IMR-90 (cell line): ENCODE measurements around the gene DISC1. TPM values are rescaled to one million over a fixed set of nuclear protein-coding genes. Genes with fewer than 3 reads are reported as not detected.

Experiments
- ATAC-seq: fragments of 200-7000 bp; cut with Tn5 transposase; 2 replicates; pipeline ENCODE4 v1.9.1; 2020; ENCODE audit warnings: low read depth, mild to moderate bottlenecking, moderate library complexity
- BruUV-seq: library from RNA; stranded (reverse); fragments of 400-500 nt; replicated peaks from 2 replicates; lab custom pipeline; 2021; lab: Mats Ljungman, UMichigan
- CTCF ChIA-PET: fragments of 300-600 bp; formaldehyde crosslinking; extraction: SDS; loops from one replicate; lab custom pipeline; 2021; ENCODE audit warnings: antibody characterized with exemption; lab: Yijun Ruan, JAX
- POLR2A ChIA-PET: fragments of 300-600 bp; sonication (Branson Sonifier 250); formaldehyde crosslinking; loops from one replicate; lab custom pipeline; 2022; ENCODE audit warnings: antibody characterized with exemption; ENCODE audit not compliant: unreplicated experiment; lab: Charles Lee
- DNase-seq: peaks from one replicate; pipeline ENCODE4 v3.0.0; 2013
- H2AFZ ChIP-seq: replicated peaks from 2 replicates; pipeline ENCODE3; 2013; ENCODE audit warnings: low read length, mild to moderate bottlenecking; ENCODE audit not compliant: poor library complexity
- H2AK5ac ChIP-seq: 2 replicates; pipeline ENCODE4 v1.6.1; 2013; ENCODE audit warnings: low read depth, low read length, inconsistent platforms
- H2AK9ac ChIP-seq: replicated peaks from 2 replicates; pipeline ENCODE3; 2013; ENCODE audit warnings: mild to moderate bottlenecking, low read depth, low read length, moderate library complexity; ENCODE audit not compliant: poor library complexity
- H2BK120ac ChIP-seq: 2 replicates; pipeline ENCODE4 v1.6.1; 2013; ENCODE audit warnings: low read depth, low read length, inconsistent platforms
- H2BK15ac ChIP-seq: 3 replicates; pipeline ENCODE4 v1.6.1; 2013; ENCODE audit warnings: low read depth, low read length, inconsistent platforms
- H2BK20ac ChIP-seq: 2 replicates; pipeline ENCODE4 v1.6.1; 2013; ENCODE audit warnings: low read depth, mild to moderate bottlenecking, inconsistent platforms, low read length, moderate library complexity
- H2BK5ac ChIP-seq: 2 replicates; pipeline ENCODE4 v1.6.1; 2013; ENCODE audit warnings: mild to moderate bottlenecking, low read depth, low read length, inconsistent platforms; ENCODE audit not compliant: poor library complexity, severe bottlenecking
- H3K14ac ChIP-seq: replicated peaks from 2 replicates; pipeline ENCODE4 v1.6.1; 2013; ENCODE audit warnings: low read depth, low read length, inconsistent platforms
- H3K18ac ChIP-seq: 2 replicates; pipeline ENCODE4 v1.6.1; 2013; ENCODE audit warnings: low read depth, low read length, control low read depth
- H3K23ac ChIP-seq: 2 replicates; pipeline ENCODE4 v1.6.1; 2013; ENCODE audit warnings: low read depth, low read length, inconsistent platforms
- H3K27ac ChIP-seq: 2 replicates; pipeline ENCODE4 v1.5.1; 2013; ENCODE audit warnings: mild to moderate bottlenecking, control low read depth, low read length; ENCODE audit not compliant: insufficient read depth
- H3K27me3 ChIP-seq: 2 replicates; pipeline ENCODE4 v1.6.1; 2013; ENCODE audit warnings: low read length; ENCODE audit not compliant: control insufficient read depth, insufficient read depth
- H3K36me3 ChIP-seq: 2 replicates; pipeline ENCODE4 v1.6.1; 2013; ENCODE audit warnings: low read length, mixed read lengths; ENCODE audit not compliant: control insufficient read depth, insufficient read depth
- H3K4ac ChIP-seq: 2 replicates; pipeline ENCODE4 v1.6.1; 2013; ENCODE audit warnings: low read depth, low read length, inconsistent platforms
- H3K4me1 ChIP-seq: 2 replicates; pipeline ENCODE4 v1.6.1; 2013; ENCODE audit warnings: low read length, mixed read lengths; ENCODE audit not compliant: control insufficient read depth, insufficient read depth
- H3K4me2 ChIP-seq: 2 replicates; pipeline ENCODE4 v1.6.1; 2013; ENCODE audit warnings: low read depth, mild to moderate bottlenecking, control low read depth, low read length, moderate library complexity
- H3K4me3 ChIP-seq: 2 replicates; pipeline ENCODE4 v1.5.1; 2013; ENCODE audit warnings: low read depth, mild to moderate bottlenecking, control low read depth, low read length, moderate library complexity; ENCODE audit not compliant: insufficient read depth
- H3K56ac ChIP-seq: 2 replicates; pipeline ENCODE4 v1.6.1; 2013; ENCODE audit warnings: low read length, inconsistent platforms; ENCODE audit not compliant: insufficient read depth; ENCODE audit errors: extremely low read depth
- H3K79me1 ChIP-seq, 2 experiments: 2 replicates each; pipeline ENCODE4 v1.6.1; 2013; ENCODE audit warnings: low read length in 2 of 2, inconsistent platforms in 1 of 2, low read depth in 1 of 2
- H3K9ac ChIP-seq: 2 replicates; pipeline ENCODE4 v1.6.1; 2013; ENCODE audit warnings: low read depth, low read length, control low read depth
- H3K9me1 ChIP-seq: 2 replicates; pipeline ENCODE4 v1.6.1; 2013; ENCODE audit warnings: low read length, inconsistent platforms; ENCODE audit not compliant: insufficient read depth
- H3K9me3 ChIP-seq: 2 replicates; pipeline ENCODE4 v1.6.1; 2013; ENCODE audit warnings: low read length; ENCODE audit not compliant: control insufficient read depth, insufficient read depth
- H4K20me1 ChIP-seq: 2 replicates; pipeline ENCODE4 v1.6.1; 2013; ENCODE audit warnings: low read length, inconsistent platforms; ENCODE audit not compliant: insufficient read depth
- H4K5ac ChIP-seq: 2 replicates; pipeline ENCODE4 v1.6.1; 2013; ENCODE audit warnings: mild to moderate bottlenecking, low read depth, low read length, control low read depth
- H4K8ac ChIP-seq, 2 experiments: 2 replicates each; pipeline ENCODE4 v1.6.1; 2013; ENCODE audit warnings: low read depth in 2 of 2, low read length in 2 of 2, control low read depth in 1 of 2, inconsistent platforms in 1 of 2
- H4K91ac ChIP-seq: 2 replicates; pipeline ENCODE4 v1.6.1; 2013; ENCODE audit warnings: low read depth, low read length, inconsistent platforms; ENCODE audit not compliant: insufficient read depth
- BHLHE40 ChIP-seq: fragments of 150-350 bp; IDR thresholded peaks from 2 replicates; pipeline ENCODE4 v1.6.1; 2016; ENCODE audit warnings: mild to moderate bottlenecking, low read depth, low read length
- CEBPB ChIP-seq: IDR thresholded peaks from 2 replicates; pipeline ENCODE4 v1.6.1; 2012; ENCODE audit warnings: low read depth, low read length, improper control_type of control experiment
- CHD1 ChIP-seq: IDR thresholded peaks from 2 replicates; pipeline ENCODE4 v1.6.1; 2012; ENCODE audit warnings: low read depth, low read length, improper control_type of control experiment
- FOS ChIP-seq: fragments of 150-350 bp; IDR thresholded peaks from 2 replicates; pipeline ENCODE4 v1.6.1; 2016; ENCODE audit warnings: low read depth, low read length
- MAFK ChIP-seq: IDR thresholded peaks from 2 replicates; pipeline ENCODE4 v1.6.1; 2012; ENCODE audit warnings: low read depth, low read length, improper control_type of control experiment
- MAZ ChIP-seq: IDR thresholded peaks from 2 replicates; pipeline ENCODE4 v1.6.1; 2012; ENCODE audit warnings: low read depth, mild to moderate bottlenecking, low read length, improper control_type of control experiment, moderate library complexity, borderline replicate concordance
- MXI1 ChIP-seq: IDR thresholded peaks from 2 replicates; pipeline ENCODE4 v1.6.1; 2012; ENCODE audit warnings: low read depth, mild to moderate bottlenecking, low read length, moderate library complexity, borderline replicate concordance
- NFE2L2 ChIP-seq: fragments of 150-350 bp; IDR thresholded peaks from 2 replicates; pipeline ENCODE4 v1.6.1; 2016; ENCODE audit warnings: low read depth, mild to moderate bottlenecking, low read length
- POLR2A ChIP-seq: IDR thresholded peaks from 2 replicates; pipeline ENCODE4 v1.6.1; 2012; ENCODE audit warnings: mild to moderate bottlenecking, low read depth, low read length
- RAD21 ChIP-seq: IDR thresholded peaks from 2 replicates; pipeline ENCODE4 v1.6.1; 2012; ENCODE audit warnings: low read length, improper control_type of control experiment
- RCOR1 ChIP-seq: IDR thresholded peaks from 2 replicates; pipeline ENCODE4 v1.6.1; 2012; ENCODE audit warnings: mild to moderate bottlenecking, low read length, improper control_type of control experiment; ENCODE audit not compliant: insufficient replicate concordance
- SMC3 ChIP-seq: fragments of 150-350 bp; IDR thresholded peaks from 2 replicates; pipeline ENCODE4 v1.6.1; 2016; ENCODE audit warnings: low read depth, mild to moderate bottlenecking, antibody characterized with exemption, low read length, moderate library complexity
- WGBS, 2 experiments: methylation state at CpG; one replicate each; pipeline versions ENCODE4 v1.1.5 to v1.1.7; 2013; ENCODE audit warnings: missing lambda C conversion rate in 2 of 2; ENCODE audit not compliant: insufficient read length in 1 of 2; ENCODE audit errors: extremely low coverage in 2 of 2; 5-methylcytosine and 5-hydroxymethylcytosine counted together
- dilution Hi-C: fragments of 300-500 bp; cut with HindIII; formaldehyde crosslinking; loops from one replicate; pipeline ENCODE4 v1.14.3; 2018; ENCODE audit warnings: low sequenced_read_pairs; ENCODE audit not compliant: unreplicated experiment
- in situ Hi-C: fragments of 300-500 bp; cut with MboI; formaldehyde crosslinking; loops from 3 replicates; pipeline ENCODE4 v1.14.3; 2019; ENCODE audit warnings: low sequenced_read_pairs, inconsistent platforms, mixed read lengths
- intact Hi-C: fragments of 100-400 bp; cut with micrococcal nuclease; formaldehyde crosslinking; loops from 2 replicates; pipeline ENCODE4 v1.10.0; 2022
- polyA plus RNA-seq, 3 experiments: library from polyadenylated mRNA; depleted of rRNA; stranded (reverse); fragments of >200 nt; gene quantifications; 2 replicates each; pipeline ENCODE4 v1.2.3, GENCODE V29; 2012; ENCODE audit warnings: low replicate concordance in 1 of 3
- total RNA-seq: library from RNA; depleted of rRNA; stranded (reverse); fragments of >200 nt; gene quantifications from 2 replicates; pipeline ENCODE4 v1.2.3, GENCODE V29; 2012
- TF ChIP-seq, protein P1 (sequence below): conservative IDR thresholded peaks from 2 replicates; pipeline ENCODE4 v1.5.1; 2012; ENCODE audit warnings: mild to moderate bottlenecking, low read depth, low read length, improper control_type of control experiment
- TF ChIP-seq, protein P2 (sequence below): fragments of 150-350 bp; IDR thresholded peaks from 2 replicates; pipeline ENCODE4 v1.6.1; 2017; ENCODE audit warnings: mild to moderate bottlenecking, antibody characterized with exemption, low read length, low read depth
- TF ChIP-seq, protein P3 (sequence below): fragments of 150-350 bp; IDR thresholded peaks from 2 replicates; pipeline ENCODE4 v1.6.1; 2016; ENCODE audit warnings: low read depth, mild to moderate bottlenecking, low read length, moderate library complexity, borderline replicate concordance

DISC1 gene
- total and polyA plus RNA-seq, 2 of the 4 experiments (the other 2 are of a cell fraction): 2.2 to 7.0 TPM

DNA sequence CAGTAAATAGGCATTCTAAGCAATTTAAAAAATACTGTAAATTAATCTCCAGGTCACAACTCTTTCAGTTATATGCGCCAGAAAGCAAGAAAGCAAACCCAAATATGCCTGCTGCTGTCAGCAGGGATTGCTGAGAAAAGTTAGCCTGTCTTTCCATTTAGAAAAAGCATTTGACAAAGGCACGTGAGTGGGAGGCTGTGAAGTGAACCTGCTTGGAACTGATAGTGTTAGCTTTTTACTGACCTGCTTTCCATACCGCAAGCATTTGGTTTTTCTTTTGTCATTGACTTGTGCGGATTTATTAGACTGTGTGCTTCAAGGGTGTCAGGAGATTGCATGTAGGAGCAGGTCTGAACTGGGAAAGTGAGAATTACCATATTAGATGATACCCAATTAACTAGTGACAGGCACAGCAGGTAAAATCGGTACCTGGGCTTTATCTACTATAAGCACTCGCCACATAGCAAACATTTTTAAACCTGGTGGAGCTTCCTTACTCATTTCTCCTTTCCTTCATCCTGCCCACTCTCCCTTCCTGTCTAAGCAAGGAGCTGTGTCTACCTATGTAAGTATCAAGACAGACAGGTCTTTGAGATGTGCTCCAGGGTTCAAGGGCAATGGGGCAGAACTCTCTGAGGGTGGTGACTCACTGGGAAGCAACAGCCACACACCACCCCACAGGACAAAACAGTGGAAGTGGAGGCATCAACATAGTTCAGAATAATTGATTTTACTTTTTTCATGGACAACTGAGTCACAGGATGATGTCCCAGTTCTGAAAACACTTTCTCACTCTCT lies 323.9 kb downstream of the DISC1 start:
- Histone ChIP-seq H2BK5ac (no peak overlapping the region), H3K4me2 (no peak overlapping the region), H2AFZ (no peak overlapping the region), H3K9me3 (no peaks in the 10 kb centered on the region), H3K9ac (no peak overlapping the region), H3K23ac (no peak overlapping the region), H3K79me1 (no peaks in the 10 kb centered on the region), H4K20me1 (no peaks in the 10 kb centered on the region), H4K91ac (no peak overlapping the region), H3K9me1 (no peaks in the 10 kb centered on the region), H3K36me3 (no peaks in the 10 kb centered on the region), H2BK120ac (no peak overlapping the region), H2AK9ac (no peak overlapping the region), H3K27me3 (no peaks in the 10 kb centered on the region), H2AK5ac (no peak overlapping the region), H3K14ac (no peak overlapping the region), H4K5ac (no peak overlapping the region), H3K18ac (no peak overlapping the region), H3K4me3 (no peak overlapping the region), H4K8ac (no peak overlapping the region), H3K4me1 (peaks cover 3% of the 10 kb centered on the region; the same call in 1 of the 2 replicates), H2BK20ac (no peak overlapping the region), H2BK15ac (no peak overlapping the region), H3K56ac (no peak overlapping the region), H3K27ac (no peak overlapping the region), H3K4ac (no peak overlapping the region)
- intact Hi-C loops: no loop called here
- BruUV-seq: no TSS peak
- CTCF ChIA-PET: no interaction called here
- ATAC-seq (no peak), DNase-seq (no peak)
- no CpG with 5 or more reads among the region's 6 CpGs for WGBS, 2 experiments
- TF ChIP-seq, protein P1, sequence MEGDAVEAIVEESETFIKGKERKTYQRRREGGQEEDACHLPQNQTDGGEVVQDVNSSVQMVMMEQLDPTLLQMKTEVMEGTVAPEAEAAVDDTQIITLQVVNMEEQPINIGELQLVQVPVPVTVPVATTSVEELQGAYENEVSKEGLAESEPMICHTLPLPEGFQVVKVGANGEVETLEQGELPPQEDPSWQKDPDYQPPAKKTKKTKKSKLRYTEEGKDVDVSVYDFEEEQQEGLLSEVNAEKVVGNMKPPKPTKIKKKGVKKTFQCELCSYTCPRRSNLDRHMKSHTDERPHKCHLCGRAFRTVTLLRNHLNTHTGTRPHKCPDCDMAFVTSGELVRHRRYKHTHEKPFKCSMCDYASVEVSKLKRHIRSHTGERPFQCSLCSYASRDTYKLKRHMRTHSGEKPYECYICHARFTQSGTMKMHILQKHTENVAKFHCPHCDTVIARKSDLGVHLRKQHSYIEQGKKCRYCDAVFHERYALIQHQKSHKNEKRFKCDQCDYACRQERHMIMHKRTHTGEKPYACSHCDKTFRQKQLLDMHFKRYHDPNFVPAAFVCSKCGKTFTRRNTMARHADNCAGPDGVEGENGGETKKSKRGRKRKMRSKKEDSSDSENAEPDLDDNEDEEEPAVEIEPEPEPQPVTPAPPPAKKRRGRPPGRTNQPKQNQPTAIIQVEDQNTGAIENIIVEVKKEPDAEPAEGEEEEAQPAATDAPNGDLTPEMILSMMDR: no peak
- TF ChIP-seq RAD21: no peak
- no peak for TF ChIP-seq SMC3
- no peak for TF ChIP-seq RCOR1
- no peak for TF ChIP-seq MXI1
- TF ChIP-seq, protein P2, sequence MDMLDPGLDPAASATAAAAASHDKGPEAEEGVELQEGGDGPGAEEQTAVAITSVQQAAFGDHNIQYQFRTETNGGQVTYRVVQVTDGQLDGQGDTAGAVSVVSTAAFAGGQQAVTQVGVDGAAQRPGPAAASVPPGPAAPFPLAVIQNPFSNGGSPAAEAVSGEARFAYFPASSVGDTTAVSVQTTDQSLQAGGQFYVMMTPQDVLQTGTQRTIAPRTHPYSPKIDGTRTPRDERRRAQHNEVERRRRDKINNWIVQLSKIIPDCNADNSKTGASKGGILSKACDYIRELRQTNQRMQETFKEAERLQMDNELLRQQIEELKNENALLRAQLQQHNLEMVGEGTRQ: no peak
- no peak for TF ChIP-seq NFE2L2
- no peak for TF ChIP-seq CEBPB
- no peak for TF ChIP-seq MAZ
- TF ChIP-seq MAFK: no peak
- TF ChIP-seq FOS: no peak
- TF ChIP-seq, protein P3, sequence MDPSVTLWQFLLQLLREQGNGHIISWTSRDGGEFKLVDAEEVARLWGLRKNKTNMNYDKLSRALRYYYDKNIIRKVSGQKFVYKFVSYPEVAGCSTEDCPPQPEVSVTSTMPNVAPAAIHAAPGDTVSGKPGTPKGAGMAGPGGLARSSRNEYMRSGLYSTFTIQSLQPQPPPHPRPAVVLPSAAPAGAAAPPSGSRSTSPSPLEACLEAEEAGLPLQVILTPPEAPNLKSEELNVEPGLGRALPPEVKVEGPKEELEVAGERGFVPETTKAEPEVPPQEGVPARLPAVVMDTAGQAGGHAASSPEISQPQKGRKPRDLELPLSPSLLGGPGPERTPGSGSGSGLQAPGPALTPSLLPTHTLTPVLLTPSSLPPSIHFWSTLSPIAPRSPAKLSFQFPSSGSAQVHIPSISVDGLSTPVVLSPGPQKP: no peak
- no peak for TF ChIP-seq CHD1
- no peak for TF ChIP-seq BHLHE40
- no peak for TF ChIP-seq POLR2A
- dilution Hi-C loops: no loop called here
- POLR2A ChIA-PET: interaction anchor here (0.7 kb wide), 1 partner anchor 1180 kb away, joined by 5 read pairs; no protein-coding TSS in a partner anchor
- in situ Hi-C loops: no loop called here
